ENCODE data around the gene SLC25A13. TPM values are rescaled to one million over a fixed set of nuclear protein-coding genes. Genes with fewer than 3 reads are reported as not detected.
"Not testable (repeated sequence)": the region's sequence is repeated elsewhere in the genome, so short reads cannot be mapped to it uniquely, and the experiment has no call there.

Gene SLC25A13
- total RNA-seq, 1 experiment from 2014 or later = 102 TPM

DNA sequence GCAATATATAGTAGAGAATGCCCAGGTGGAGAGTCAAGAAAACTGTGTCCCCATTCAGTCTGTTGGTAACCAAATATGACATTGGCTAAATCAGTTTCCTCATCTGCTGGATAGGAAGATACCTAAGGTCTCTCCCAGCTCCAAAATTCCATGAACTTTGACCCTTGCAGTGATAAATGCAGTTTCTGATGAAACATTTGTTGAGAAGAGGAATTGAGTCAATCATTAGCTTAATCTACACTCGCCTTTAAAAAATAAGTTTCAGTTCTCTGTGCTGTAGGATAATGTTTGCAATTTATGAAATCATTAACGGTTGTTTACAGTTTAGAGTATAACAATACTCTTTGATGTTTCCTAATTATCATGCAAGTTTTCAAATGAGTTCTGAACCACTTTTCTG is 38.0 kb upstream of the SLC25A13 start:
- no peak overlapping the region for H3K4me3 Mint-ChIP-seq (ENCODE audit: unreplicated experiment)
- ChIA-PET CTCF (no interaction called here), POLR2A (no interaction called here)
- Histone ChIP-seq H3K4me1 (peaks cover 10% of the 10 kb centered on the region; the same call in 1 of the 2 replicates), H3K9me3 (no peaks in the 10 kb centered on the region), H3K27me3 (replicated peaks; ENCODE audit: control insufficient read depth, insufficient read depth, low read length) (no peaks in the 10 kb centered on the region), H3K36me3 (ENCODE audit: control insufficient read depth, insufficient read depth, low read length) (no peaks in the 10 kb centered on the region), H3K4me3 (ENCODE audit: low read depth, low read length) (no peak overlapping the region)
- intact Hi-C loops (cut with micrococcal nuclease; ENCODE audit: unreplicated experiment) = loop anchor here (5.0 kb wide), 1 partner anchor 38 kb away; the partner anchor contains the start of gene SLC25A13
- DNase-seq = peak; percentile 36 to 53
- H3K27ac Mint-ChIP-seq (ENCODE audit: unreplicated experiment) = no peak overlapping the region
- no peaks in the 10 kb centered on the region for H3K27me3 Mint-ChIP-seq (ENCODE audit: insufficient read depth, unreplicated experiment)
- H3K36me3 Mint-ChIP-seq (ENCODE audit: insufficient read depth, unreplicated experiment) = no peaks in the 10 kb centered on the region
- H3K4me1 Mint-ChIP-seq (ENCODE audit: low read depth, unreplicated experiment) = peaks cover 6% of the 10 kb centered on the region
- TF ChIP-seq, protein P1, sequence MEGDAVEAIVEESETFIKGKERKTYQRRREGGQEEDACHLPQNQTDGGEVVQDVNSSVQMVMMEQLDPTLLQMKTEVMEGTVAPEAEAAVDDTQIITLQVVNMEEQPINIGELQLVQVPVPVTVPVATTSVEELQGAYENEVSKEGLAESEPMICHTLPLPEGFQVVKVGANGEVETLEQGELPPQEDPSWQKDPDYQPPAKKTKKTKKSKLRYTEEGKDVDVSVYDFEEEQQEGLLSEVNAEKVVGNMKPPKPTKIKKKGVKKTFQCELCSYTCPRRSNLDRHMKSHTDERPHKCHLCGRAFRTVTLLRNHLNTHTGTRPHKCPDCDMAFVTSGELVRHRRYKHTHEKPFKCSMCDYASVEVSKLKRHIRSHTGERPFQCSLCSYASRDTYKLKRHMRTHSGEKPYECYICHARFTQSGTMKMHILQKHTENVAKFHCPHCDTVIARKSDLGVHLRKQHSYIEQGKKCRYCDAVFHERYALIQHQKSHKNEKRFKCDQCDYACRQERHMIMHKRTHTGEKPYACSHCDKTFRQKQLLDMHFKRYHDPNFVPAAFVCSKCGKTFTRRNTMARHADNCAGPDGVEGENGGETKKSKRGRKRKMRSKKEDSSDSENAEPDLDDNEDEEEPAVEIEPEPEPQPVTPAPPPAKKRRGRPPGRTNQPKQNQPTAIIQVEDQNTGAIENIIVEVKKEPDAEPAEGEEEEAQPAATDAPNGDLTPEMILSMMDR (IDR thresholded peaks at IDR 0.05; ENCODE audit: insufficient read depth in 1 of 2, low read depth in 1 of 2, low read length in 1 of 2, severe bottlenecking in 1 of 2, unreplicated experiment in 1 of 2) = no peak
- H3K9me3 Mint-ChIP-seq (ENCODE audit: unreplicated experiment) = no peaks in the 10 kb centered on the region
- BruUV-seq (replicated peaks) = no TSS peak

DNA sequence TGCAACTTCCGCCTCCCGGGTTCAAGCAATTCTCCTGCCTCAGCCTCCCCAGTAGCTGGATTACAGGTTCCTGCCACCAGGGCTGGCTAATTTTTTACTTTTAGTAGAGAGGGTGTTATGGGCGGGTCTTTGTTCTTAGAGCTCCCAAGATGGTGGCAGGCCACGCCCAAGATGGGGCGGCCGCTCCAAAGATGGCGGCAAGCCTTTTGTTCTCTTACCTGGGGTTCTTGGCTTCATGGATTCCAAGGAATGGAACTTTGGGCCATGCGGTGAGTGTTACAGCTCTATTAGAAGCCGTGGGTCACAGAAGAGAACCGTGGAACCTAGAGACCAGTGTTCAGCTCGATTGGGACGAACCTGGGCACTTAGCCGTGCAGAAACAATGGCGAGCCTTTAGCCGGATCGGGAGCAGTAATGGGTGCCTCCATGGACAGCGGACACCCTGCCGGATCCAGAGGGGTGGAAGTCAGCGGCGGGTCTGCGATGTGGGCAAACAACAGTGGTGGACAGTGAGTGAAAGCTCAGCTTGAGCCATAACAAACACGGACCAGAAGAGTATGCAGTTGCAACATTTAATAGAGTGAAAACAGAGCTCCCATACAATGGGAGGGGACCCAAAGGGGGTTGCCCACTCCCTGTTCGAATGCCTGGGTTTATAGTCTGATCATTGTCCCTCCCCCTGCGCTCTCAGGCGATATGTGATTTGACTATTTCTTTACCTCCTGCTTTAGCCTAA is 36.5 kb upstream of the SLC25A13 start:
- H3K36me3 ChIP-seq (ENCODE audit: control insufficient read depth, insufficient read depth, low read length); H3K9me3 ChIP-seq; H3K36me3 Mint-ChIP-seq (ENCODE audit: insufficient read depth, unreplicated experiment); H3K27me3 Mint-ChIP-seq (ENCODE audit: insufficient read depth, unreplicated experiment); H3K4me3 Mint-ChIP-seq (ENCODE audit: unreplicated experiment); H3K9me3 Mint-ChIP-seq (ENCODE audit: unreplicated experiment); BruUV-seq (replicated peaks); CTCF ChIA-PET; H3K4me3 ChIP-seq (ENCODE audit: low read depth, low read length); H3K27me3 ChIP-seq (replicated peaks; ENCODE audit: control insufficient read depth, insufficient read depth, low read length); DNase-seq; POLR2A ChIA-PET; H3K4me1 Mint-ChIP-seq (ENCODE audit: low read depth, unreplicated experiment): not testable (repeated sequence)
- peaks cover 10% of the 10 kb centered on the region; the same call in 1 of the 2 replicates for H3K4me1 ChIP-seq
- intact Hi-C loops (cut with micrococcal nuclease; ENCODE audit: unreplicated experiment) = loop anchor here (5.0 kb wide), 1 partner anchor 36 kb away; the partner anchor contains the start of gene SLC25A13
- peak overlapping the region; percentile 73 for H3K27ac Mint-ChIP-seq (ENCODE audit: unreplicated experiment)

DNA sequence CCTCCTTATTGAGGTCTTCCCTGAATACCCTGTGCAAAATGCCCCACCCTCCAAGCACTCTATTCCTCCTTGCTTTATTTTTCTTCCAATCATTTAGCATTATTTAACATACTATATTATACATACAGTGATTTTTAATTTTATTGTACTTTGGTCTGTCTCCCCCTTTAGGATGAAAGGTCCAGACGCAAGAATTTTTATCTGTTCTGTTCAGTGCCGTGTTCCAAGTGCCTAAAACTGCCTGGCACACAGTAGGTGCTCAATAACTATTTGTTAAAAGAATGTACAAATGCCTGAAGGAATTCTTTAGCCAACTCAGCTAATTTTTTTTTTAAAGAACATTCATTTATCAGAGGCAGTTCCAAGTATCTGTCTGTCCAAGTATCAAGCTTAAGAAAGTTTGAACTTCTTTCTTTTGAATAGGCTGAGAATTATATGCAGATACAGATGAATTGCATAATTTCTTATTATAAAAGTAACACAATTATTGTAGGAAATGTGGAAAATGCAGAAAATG is 34.1 kb upstream of the SLC25A13 start:
- DNase-seq = no peak
- intact Hi-C loops (cut with micrococcal nuclease; ENCODE audit: unreplicated experiment) = loop anchor here (5.0 kb wide), 1 partner anchor 34 kb away; the partner anchor contains the start of gene SLC25A13
- Histone ChIP-seq H3K9me3 (no peaks in the 10 kb centered on the region), H3K27me3 (replicated peaks; ENCODE audit: control insufficient read depth, insufficient read depth, low read length) (no peaks in the 10 kb centered on the region), H3K36me3 (ENCODE audit: control insufficient read depth, insufficient read depth, low read length) (no peaks in the 10 kb centered on the region), H3K4me1 (peaks cover 10% of the 10 kb centered on the region; the same call in 1 of the 2 replicates), H3K4me3 (ENCODE audit: low read depth, low read length) (no peak overlapping the region)
- no peaks in the 10 kb centered on the region for H3K27me3 Mint-ChIP-seq (ENCODE audit: insufficient read depth, unreplicated experiment)
- POLR2A ChIA-PET = no interaction called here
- peaks cover 4% of the 10 kb centered on the region for H3K4me1 Mint-ChIP-seq (ENCODE audit: low read depth, unreplicated experiment)
- no peaks in the 10 kb centered on the region for H3K9me3 Mint-ChIP-seq (ENCODE audit: unreplicated experiment)
- TF ChIP-seq, protein P1 (IDR thresholded peaks at IDR 0.05; ENCODE audit: insufficient read depth in 1 of 2, low read depth in 1 of 2, low read length in 1 of 2, severe bottlenecking in 1 of 2, unreplicated experiment in 1 of 2) = no peak
- no TSS peak for BruUV-seq (replicated peaks)
- H3K4me3 Mint-ChIP-seq (ENCODE audit: unreplicated experiment) = no peak overlapping the region
- no peaks in the 10 kb centered on the region for H3K36me3 Mint-ChIP-seq (ENCODE audit: insufficient read depth, unreplicated experiment)
- CTCF ChIA-PET = no interaction called here
- H3K27ac Mint-ChIP-seq (ENCODE audit: unreplicated experiment) = no peak overlapping the region

Measured in Caco-2 (cell line).